GM06990 (cell line): ENCODE data around the gene NGEF.
"Not testable (repeated sequence)": the region's sequence is repeated elsewhere in the genome, so short reads cannot be mapped to it uniquely, and the experiment has no call there.

ENCODE experiments used
- DNase-seq: peaks from one replicate; pipeline ENCODE4 v3.0.0-alpha.2; 2011; ENCODE audit not compliant: insufficient read length; ENCODE audit errors: extremely low read depth
- H3K27me3 ChIP-seq: replicated peaks from 2 replicates; pipeline ENCODE4 v1.6.0; 2011; ENCODE audit warnings: low read length; ENCODE audit not compliant: control insufficient read depth, insufficient read depth
- H3K36me3 ChIP-seq: 2 replicates; pipeline ENCODE4 v1.5.1; 2011; ENCODE audit warnings: low read length; ENCODE audit not compliant: control insufficient read depth, insufficient read depth
- H3K4me3 ChIP-seq: replicated peaks from 2 replicates; pipeline ENCODE4 v1.5.1; 2011; ENCODE audit warnings: low read depth, mild to moderate bottlenecking, control low read depth, low read length
- CTCF ChIP-seq: IDR thresholded peaks from 2 replicates; pipeline ENCODE4 v1.5.1; 2011; ENCODE audit warnings: low read length, control low read depth, mild to moderate bottlenecking, inconsistent platforms; ENCODE audit not compliant: insufficient read depth, poor library complexity, severe bottlenecking

Gene NGEF

GRCh38 chr2:232908695-232909094, 104.4 kb downstream of the NGEF start:
- no peak for DNase-seq
- H3K27me3 ChIP-seq: no peaks in the 10 kb centered on the region; the same call in 1 of the 2 replicates
- no peaks in the 10 kb centered on the region for H3K36me3 ChIP-seq
- TF ChIP-seq CTCF: no peak
- H3K4me3 ChIP-seq: no peak overlapping the region

- not testable (repeated sequence) for H3K27me3 ChIP-seq, H3K36me3 ChIP-seq, H3K4me3 ChIP-seq, DNase-seq
Observed at GRCh38 chr2:232907718-232908085, 105.4 kb downstream of the NGEF start.

GRCh38 chr2:232906867-232907717, 106.0 kb downstream of the NGEF start:
- not testable (repeated sequence) for H3K4me3 ChIP-seq, H3K36me3 ChIP-seq, H3K27me3 ChIP-seq, DNase-seq

- DNase-seq: no peak
- H3K27me3 ChIP-seq: no peaks in the 10 kb centered on the region; the same call in 1 of the 2 replicates
- no peaks in the 10 kb centered on the region for H3K36me3 ChIP-seq
- H3K4me3 ChIP-seq: no peak overlapping the region
- no peak for TF ChIP-seq CTCF
Observed at GRCh38 chr2:232903989-232904388, 109.1 kb downstream of the NGEF start.

- no peak for DNase-seq
- TF ChIP-seq CTCF: no peak
- H3K4me3 ChIP-seq: no peak overlapping the region
Observed at GRCh38 chr2:232901736-232902578, 111.1 kb downstream of the NGEF start.

GRCh38 chr2:232900811-232901735, 112.0 kb downstream of the NGEF start:
- H3K4me3 ChIP-seq: no peak overlapping the region
- TF ChIP-seq CTCF: no peak
- no peaks in the 10 kb centered on the region; the same call in 1 of the 2 replicates for H3K27me3 ChIP-seq
- H3K36me3 ChIP-seq: no peaks in the 10 kb centered on the region
- no peak for DNase-seq

More at GRCh38 chr2:232901736-232902578, 111.1 kb downstream of the NGEF start:
- Histone ChIP-seq H3K36me3 (no peaks in the 10 kb centered on the region), H3K27me3 (no peaks in the 10 kb centered on the region; the same call in 1 of the 2 replicates)
